Endodermal cell (in vitro differentiated cells): ENCODE results near the gene TRAK1. TPM values are rescaled to one million over a fixed set of nuclear protein-coding genes. Genes with fewer than 3 reads are reported as not detected.

ENCODE experiments used
- DNase-seq: peaks from one replicate; pipeline ENCODE4 v3.0.0-alpha.2; 2017
- H3K27ac ChIP-seq: 2 replicates; pipeline ENCODE4 v1.5.1; 2013; ENCODE audit warnings: mild to moderate bottlenecking, low read depth, low read length, moderate library complexity
- H3K27me3 ChIP-seq: 2 replicates; pipeline ENCODE4 v1.6.1; 2013; ENCODE audit warnings: mild to moderate bottlenecking, low read length, moderate library complexity; ENCODE audit not compliant: insufficient read depth, control insufficient read depth, poor library complexity, severe bottlenecking
- H3K36me3 ChIP-seq: 2 replicates; pipeline ENCODE4 v1.7.0; 2013; ENCODE audit warnings: mild to moderate bottlenecking, low read length, moderate library complexity; ENCODE audit not compliant: control insufficient read depth, insufficient read depth
- H3K4me1 ChIP-seq: one replicate; pipeline ENCODE4 v1.7.0; 2013; ENCODE audit warnings: low read length; ENCODE audit not compliant: control insufficient read depth, insufficient read depth
- H3K4me3 ChIP-seq: 2 replicates; pipeline ENCODE4 v1.5.1; 2013; ENCODE audit warnings: mild to moderate bottlenecking, low read length, moderate library complexity
- H3K9ac ChIP-seq: 2 replicates; pipeline ENCODE4 v1.6.1; 2013; ENCODE audit warnings: mild to moderate bottlenecking, low read length, moderate library complexity; ENCODE audit not compliant: poor library complexity, severe bottlenecking; ENCODE audit errors: extremely low read depth
- H3K9me3 ChIP-seq: 2 replicates; pipeline ENCODE4 v1.6.1; 2013; ENCODE audit warnings: mild to moderate bottlenecking, low read length, moderate library complexity; ENCODE audit not compliant: control insufficient read depth
- H3K27ac Mint-ChIP-seq: 2 replicates; pipeline ENCODE4 v1.8.0; 2020; ENCODE audit warnings: mixed read lengths
- H3K27me3 Mint-ChIP-seq: 2 replicates; pipeline ENCODE4 v1.8.0; 2021; ENCODE audit warnings: mild to moderate bottlenecking, mixed read lengths; ENCODE audit not compliant: insufficient read depth
- H3K36me3 Mint-ChIP-seq: 2 replicates; pipeline ENCODE4 v1.8.0; 2020; ENCODE audit warnings: low read depth, mixed read lengths
- H3K4me1 Mint-ChIP-seq: 2 replicates; pipeline ENCODE4 v1.8.0; 2020; ENCODE audit warnings: mixed read lengths
- H3K4me3 Mint-ChIP-seq: 2 replicates; pipeline ENCODE4 v1.8.0; 2020; ENCODE audit warnings: mild to moderate bottlenecking, moderate library complexity, mixed read lengths
- H3K9me3 Mint-ChIP-seq: 2 replicates; pipeline ENCODE4 v1.8.0; 2020; ENCODE audit warnings: mild to moderate bottlenecking, mixed read lengths
- WGBS, 2 experiments: methylation state at CpG; one replicate each; pipeline versions ENCODE4 v1.1.5 to v1.1.7; 2013; ENCODE audit warnings: missing lambda C conversion rate in 2 of 2, mixed read lengths in 1 of 2; ENCODE audit not compliant: insufficient coverage in 1 of 2, insufficient read length in 1 of 2; 5-methylcytosine and 5-hydroxymethylcytosine counted together
- total RNA-seq, 2 donors: library from RNA; stranded (reverse); fragmentation: NEBNext Ultra II Directional in 1 of 2; extraction: Animal tissue kit (Norgen Biotek cat#: 25700) in 1 of 2; gene quantifications; 2 replicates in 1 of 2; 3 replicates in 1 of 2; pipeline ENCODE4 v1.2.1, GENCODE V29; 2021
- TF ChIP-seq, protein P1 (sequence below): fragments of 200-600 bp; sonication (generic); conservative IDR thresholded peaks from 2 replicates; pipeline ENCODE4 v1.5.0; 2021; ENCODE audit warnings: antibody characterized with exemption, mild to moderate bottlenecking

TRAK1 gene
- total RNA-seq, 2 donors from 2014 or later = 29.8 to 31.0 TPM

DNA sequence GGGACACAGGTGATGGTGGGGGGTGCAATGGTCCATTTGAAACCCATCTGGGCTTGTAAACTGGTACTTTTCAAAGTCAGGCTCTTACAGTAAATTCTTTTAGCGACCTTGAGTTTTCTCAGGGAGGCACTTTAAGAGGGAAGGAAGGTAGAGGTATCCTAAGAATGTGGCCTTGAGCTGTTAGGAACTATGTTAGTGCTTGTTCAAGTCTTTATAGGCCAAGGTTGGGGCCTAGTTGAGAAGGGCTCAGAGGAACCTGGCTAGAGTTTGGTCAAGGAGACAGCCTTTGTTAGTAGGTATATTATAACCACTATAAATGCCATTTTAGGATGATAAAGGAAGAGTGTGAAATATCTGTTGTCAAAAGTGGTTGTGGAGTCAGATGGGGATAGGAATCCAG is 184.1 kb downstream of the TRAK1 start:
- TF ChIP-seq, protein P1, sequence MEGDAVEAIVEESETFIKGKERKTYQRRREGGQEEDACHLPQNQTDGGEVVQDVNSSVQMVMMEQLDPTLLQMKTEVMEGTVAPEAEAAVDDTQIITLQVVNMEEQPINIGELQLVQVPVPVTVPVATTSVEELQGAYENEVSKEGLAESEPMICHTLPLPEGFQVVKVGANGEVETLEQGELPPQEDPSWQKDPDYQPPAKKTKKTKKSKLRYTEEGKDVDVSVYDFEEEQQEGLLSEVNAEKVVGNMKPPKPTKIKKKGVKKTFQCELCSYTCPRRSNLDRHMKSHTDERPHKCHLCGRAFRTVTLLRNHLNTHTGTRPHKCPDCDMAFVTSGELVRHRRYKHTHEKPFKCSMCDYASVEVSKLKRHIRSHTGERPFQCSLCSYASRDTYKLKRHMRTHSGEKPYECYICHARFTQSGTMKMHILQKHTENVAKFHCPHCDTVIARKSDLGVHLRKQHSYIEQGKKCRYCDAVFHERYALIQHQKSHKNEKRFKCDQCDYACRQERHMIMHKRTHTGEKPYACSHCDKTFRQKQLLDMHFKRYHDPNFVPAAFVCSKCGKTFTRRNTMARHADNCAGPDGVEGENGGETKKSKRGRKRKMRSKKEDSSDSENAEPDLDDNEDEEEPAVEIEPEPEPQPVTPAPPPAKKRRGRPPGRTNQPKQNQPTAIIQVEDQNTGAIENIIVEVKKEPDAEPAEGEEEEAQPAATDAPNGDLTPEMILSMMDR = no peak
- H3K36me3 ChIP-seq = no peaks in the 10 kb centered on the region
- H3K9me3 ChIP-seq = peaks cover 37% of the 10 kb centered on the region
- no peak overlapping the region for H3K27ac Mint-ChIP-seq
- no peak overlapping the region for H3K27ac ChIP-seq
- H3K9ac ChIP-seq = no peak overlapping the region
- H3K4me1 ChIP-seq = no peaks in the 10 kb centered on the region
- no peak for DNase-seq
- peaks cover 8% of the 10 kb centered on the region for H3K4me1 Mint-ChIP-seq
- H3K4me3 Mint-ChIP-seq = no peak overlapping the region
- no peaks in the 10 kb centered on the region for H3K27me3 ChIP-seq
- H3K27me3 Mint-ChIP-seq = peaks cover 29% of the 10 kb centered on the region
- peaks cover 3% of the 10 kb centered on the region for H3K36me3 Mint-ChIP-seq
- H3K4me3 ChIP-seq = no peak overlapping the region
- H3K9me3 Mint-ChIP-seq = peaks cover 38% of the 10 kb centered on the region
- 97% methylated on average over 1 of the region's 1 CpG; no CpG with 5 or more reads in 1 of the 2 experiments for WGBS, 2 experiments

Other genes starting within 250 kb of the TRAK1 start
- gene ULK4, start 129.3 kb upstream of the TRAK1 start, total RNA-seq = 10 to 100 TPM; 11.1 to 17.9 TPM
- gene CCK, start 174.8 kb downstream of the TRAK1 start, total RNA-seq = under 1 TPM; 0.64 to 0.97 TPM